K562 (cell line): ENCODE data around the gene IMMP2L. TPM values are rescaled to one million over a fixed set of nuclear protein-coding genes. Genes with fewer than 3 reads are reported as not detected.

ENCODE experiments used
- ARID2 ChIP-seq: fragments of 450-650 bp; IDR thresholded peaks from 2 replicates; pipeline ENCODE4 v1.6.1; 2017; ENCODE audit warnings: antibody characterized with exemption, mild to moderate bottlenecking
- GTF2F1 ChIP-seq: IDR thresholded peaks from 2 replicates; pipeline ENCODE4 v1.6.1; 2011; ENCODE audit warnings: low read depth, low read length, improper control_type of control experiment
- KLF6 ChIP-seq: fragments of 250-450 bp; sonication (Bioruptor Pico); IDR thresholded peaks from 2 replicates; pipeline ENCODE4 v1.4.0; 2020; ENCODE audit warnings: mild to moderate bottlenecking, moderate library complexity, borderline replicate concordance
- RBBP5 ChIP-seq: fragments of 200-600 bp; sonication (generic); IDR thresholded peaks from 2 replicates; pipeline ENCODE4 v1.6.1; 2012; ENCODE audit warnings: borderline replicate concordance, mild to moderate bottlenecking, low read length, control low read depth, inconsistent platforms; ENCODE audit not compliant: insufficient read depth, poor library complexity, severe bottlenecking
- SAP30 ChIP-seq: fragments of 200-600 bp; sonication (generic); IDR thresholded peaks from 2 replicates; pipeline ENCODE4 v1.6.1; 2012; ENCODE audit warnings: borderline replicate concordance, low read depth, mild to moderate bottlenecking, moderate library complexity, low read length, control low read depth, inconsistent platforms; ENCODE audit not compliant: insufficient read depth, poor library complexity, severe bottlenecking
- SMAD1 ChIP-seq: fragments of 150-350 bp; IDR thresholded peaks from 2 replicates; pipeline ENCODE4 v1.6.1; 2014; ENCODE audit warnings: low read length, low read depth; ENCODE audit not compliant: partially characterized antibody
- TEAD4 ChIP-seq, 2 experiments: sonication (generic) in 1 of 2; formaldehyde crosslinking in 1 of 2; IDR thresholded peaks; 2 replicates each; pipeline versions ENCODE4 v1.6.1 to v1.8.0; 2012 to 2022; ENCODE audit warnings: borderline replicate concordance in 1 of 2, inconsistent platforms in 1 of 2, low read length in 1 of 2, mild to moderate bottlenecking in 1 of 2, missing genetic modification reagents in 1 of 2
- XRCC4 ChIP-seq: IDR thresholded peaks from one replicate; pipeline ENCODE4 v1.6.1; 2011; ENCODE audit not compliant: insufficient read depth, insufficient read length; ENCODE audit errors: extremely low read depth
- ZNF165 ChIP-seq: fragments of 250-450 bp; sonication (Bioruptor Pico); IDR thresholded peaks from 2 replicates; pipeline ENCODE4 v1.4.0; 2020; ENCODE audit warnings: borderline replicate concordance
- ZNF384 ChIP-seq: IDR thresholded peaks from 2 replicates; pipeline ENCODE4 v1.6.1; 2012; ENCODE audit warnings: low read depth, low read length, improper control_type of control experiment
- ZNF79 ChIP-seq: fragments of 250-450 bp; sonication (Bioruptor Pico); IDR thresholded peaks from 2 replicates; pipeline ENCODE4 v1.4.0; 2020; ENCODE audit warnings: low read depth, mild to moderate bottlenecking, moderate library complexity
- polyA plus RNA-seq, 8 experiments: library from polyadenylated mRNA; depleted of rRNA in 4 of 8; stranded (reverse) in 5 of 8; unstranded in 3 of 8; fragments of >200 nt; fragmentation: Nextera tagmentation in 2 of 8; fragmentation: Illumina TruSeq in 1 of 8; extraction: Ambion mirVana in 2 of 8; extraction: Trizol in 1 of 8; gene quantifications; 2 replicates each; pipeline versions ENCODE4 v1.2.1 to v1.2.3, GENCODE V29; 2011 to 2014; ENCODE audit warnings: inconsistent platforms in 1 of 8, missing spikeins in 1 of 8
- total RNA-seq, 7 experiments: library from RNA; depleted of rRNA in 6 of 7; stranded (reverse); fragments of >200 nt in 6 of 7; fragmentation: Illumina TruSeq in 2 of 7; extraction: Trizol in 2 of 7; gene quantifications; 2 replicates each; pipeline versions ENCODE4 v1.2.1 to v1.2.3, GENCODE V29; 2011 to 2021; ENCODE audit warnings: low replicate concordance in 1 of 7
- TF ChIP-seq, protein P1 (sequence below): sonication (generic); formaldehyde crosslinking; IDR thresholded peaks from 2 replicates; pipeline ENCODE4 v1.8.1; 2023; ENCODE audit warnings: mild to moderate bottlenecking, missing genetic modification reagents
- TF ChIP-seq, protein P2 (sequence below): fragments of 250-450 bp; sonication (Bioruptor Pico); IDR thresholded peaks from 2 replicates; pipeline ENCODE4 v1.5.0; 2022; ENCODE audit warnings: mild to moderate bottlenecking
- TF ChIP-seq, protein P3 (sequence below): fragments of 450-650 bp; IDR thresholded peaks from 2 replicates; pipeline ENCODE4 v1.6.1; 2016
- TF ChIP-seq, protein P4 (sequence below): fragments of 250-450 bp; sonication (Bioruptor Pico); IDR thresholded peaks from 2 replicates; pipeline ENCODE4 v1.9.0; 2021; ENCODE audit warnings: mild to moderate bottlenecking, inconsistent platforms
- TF ChIP-seq, protein P5 (sequence below): IDR thresholded peaks from 2 replicates; pipeline ENCODE4 v1.6.1; 2011; ENCODE audit warnings: borderline replicate concordance, low read depth, mild to moderate bottlenecking, moderate library complexity, low read length; ENCODE audit not compliant: insufficient read depth, poor library complexity, severe bottlenecking

Gene IMMP2L
- total and polyA plus RNA-seq, 9 of the 15 experiments (the other 6 are each of a cell fraction or from before 2014, with no cell fraction given): 29.7 to 116 (median 53.0) TPM

DNA sequence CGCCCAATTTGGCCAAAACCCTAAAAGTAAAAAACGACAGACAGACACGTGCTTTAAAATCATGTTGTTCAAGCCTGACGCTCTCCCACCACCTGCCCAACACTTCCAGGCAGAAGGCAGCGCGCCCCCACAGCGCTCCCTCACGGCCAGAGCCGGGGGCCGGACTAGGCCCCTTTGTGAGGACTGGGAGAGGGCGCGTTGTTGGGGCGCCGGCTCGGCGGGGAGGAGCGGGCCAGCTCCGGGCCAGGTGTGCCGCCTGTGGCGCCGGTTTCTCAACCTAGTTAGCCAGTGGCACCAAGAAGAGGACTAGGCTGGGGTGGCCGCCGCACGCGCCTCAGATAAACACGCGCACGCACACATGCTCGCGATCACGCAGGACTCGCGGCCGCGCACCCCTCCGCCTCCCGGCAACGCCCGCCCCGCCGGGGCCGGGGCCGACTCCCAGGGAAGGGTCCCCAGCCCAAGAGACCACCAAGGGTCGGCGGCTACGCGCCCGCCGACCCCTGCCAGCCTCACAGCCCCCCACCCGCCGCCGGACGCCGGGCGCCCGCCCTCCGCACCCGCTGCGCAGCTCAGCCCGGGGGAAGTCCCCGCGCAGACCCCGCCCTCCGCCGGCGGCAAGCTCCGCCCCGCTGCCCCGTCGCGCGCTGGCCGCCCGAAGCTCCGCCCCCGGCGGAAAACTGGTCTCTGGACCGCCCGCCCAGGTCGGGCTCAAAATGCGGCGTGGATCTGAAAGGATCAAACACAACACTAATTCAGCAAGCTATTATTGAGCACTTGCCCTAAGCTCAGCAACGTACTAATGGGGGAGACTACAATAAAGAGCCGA lies at the start of gene IMMP2L (continued):
- TF ChIP-seq, protein P1, sequence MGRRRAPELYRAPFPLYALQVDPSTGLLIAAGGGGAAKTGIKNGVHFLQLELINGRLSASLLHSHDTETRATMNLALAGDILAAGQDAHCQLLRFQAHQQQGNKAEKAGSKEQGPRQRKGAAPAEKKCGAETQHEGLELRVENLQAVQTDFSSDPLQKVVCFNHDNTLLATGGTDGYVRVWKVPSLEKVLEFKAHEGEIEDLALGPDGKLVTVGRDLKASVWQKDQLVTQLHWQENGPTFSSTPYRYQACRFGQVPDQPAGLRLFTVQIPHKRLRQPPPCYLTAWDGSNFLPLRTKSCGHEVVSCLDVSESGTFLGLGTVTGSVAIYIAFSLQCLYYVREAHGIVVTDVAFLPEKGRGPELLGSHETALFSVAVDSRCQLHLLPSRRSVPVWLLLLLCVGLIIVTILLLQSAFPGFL (CRISPR knock-in tag): 0 out of 2 replicates have a peak, but pooled peaks have one; percentile 92
- peak; percentile 55 for TF ChIP-seq TEAD4 (IDR thresholded peaks at IDR 0.05; ENCODE audit: low read length)
- TF ChIP-seq TEAD4 (CRISPR knock-in tag; IDR thresholded peaks at IDR 0.05; ENCODE audit: borderline replicate concordance): peak; percentile 92; the same call in 1 of the 2 replicates
- TF ChIP-seq ZNF165 (CRISPR knock-in tag): 0 out of 2 replicates have a peak, but pooled peaks have one; percentile 57
- no peak for TF ChIP-seq XRCC4
- TF ChIP-seq ZNF384: no peak
- peak; percentile 78 for TF ChIP-seq SAP30
- peak; percentile 71 for TF ChIP-seq RBBP5
- peak; percentile 52; the same call in 1 of the 2 replicates for TF ChIP-seq KLF6 (CRISPR knock-in tag)
- TF ChIP-seq, protein P2, sequence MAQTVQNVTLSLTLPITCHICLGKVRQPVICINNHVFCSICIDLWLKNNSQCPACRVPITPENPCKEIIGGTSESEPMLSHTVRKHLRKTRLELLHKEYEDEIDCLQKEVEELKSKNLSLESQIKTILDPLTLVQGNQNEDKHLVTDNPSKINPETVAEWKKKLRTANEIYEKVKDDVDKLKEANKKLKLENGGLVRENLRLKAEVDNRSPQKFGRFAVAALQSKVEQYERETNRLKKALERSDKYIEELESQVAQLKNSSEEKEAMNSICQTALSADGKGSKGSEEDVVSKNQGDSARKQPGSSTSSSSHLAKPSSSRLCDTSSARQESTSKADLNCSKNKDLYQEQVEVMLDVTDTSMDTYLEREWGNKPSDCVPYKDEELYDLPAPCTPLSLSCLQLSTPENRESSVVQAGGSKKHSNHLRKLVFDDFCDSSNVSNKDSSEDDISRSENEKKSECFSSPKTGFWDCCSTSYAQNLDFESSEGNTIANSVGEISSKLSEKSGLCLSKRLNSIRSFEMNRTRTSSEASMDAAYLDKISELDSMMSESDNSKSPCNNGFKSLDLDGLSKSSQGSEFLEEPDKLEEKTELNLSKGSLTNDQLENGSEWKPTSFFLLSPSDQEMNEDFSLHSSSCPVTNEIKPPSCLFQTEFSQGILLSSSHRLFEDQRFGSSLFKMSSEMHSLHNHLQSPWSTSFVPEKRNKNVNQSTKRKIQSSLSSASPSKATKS: no peak
- TF ChIP-seq, protein P3, sequence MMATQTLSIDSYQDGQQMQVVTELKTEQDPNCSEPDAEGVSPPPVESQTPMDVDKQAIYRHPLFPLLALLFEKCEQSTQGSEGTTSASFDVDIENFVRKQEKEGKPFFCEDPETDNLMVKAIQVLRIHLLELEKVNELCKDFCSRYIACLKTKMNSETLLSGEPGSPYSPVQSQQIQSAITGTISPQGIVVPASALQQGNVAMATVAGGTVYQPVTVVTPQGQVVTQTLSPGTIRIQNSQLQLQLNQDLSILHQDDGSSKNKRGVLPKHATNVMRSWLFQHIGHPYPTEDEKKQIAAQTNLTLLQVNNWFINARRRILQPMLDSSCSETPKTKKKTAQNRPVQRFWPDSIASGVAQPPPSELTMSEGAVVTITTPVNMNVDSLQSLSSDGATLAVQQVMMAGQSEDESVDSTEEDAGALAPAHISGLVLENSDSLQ: no peak
- TF ChIP-seq, protein P4, sequence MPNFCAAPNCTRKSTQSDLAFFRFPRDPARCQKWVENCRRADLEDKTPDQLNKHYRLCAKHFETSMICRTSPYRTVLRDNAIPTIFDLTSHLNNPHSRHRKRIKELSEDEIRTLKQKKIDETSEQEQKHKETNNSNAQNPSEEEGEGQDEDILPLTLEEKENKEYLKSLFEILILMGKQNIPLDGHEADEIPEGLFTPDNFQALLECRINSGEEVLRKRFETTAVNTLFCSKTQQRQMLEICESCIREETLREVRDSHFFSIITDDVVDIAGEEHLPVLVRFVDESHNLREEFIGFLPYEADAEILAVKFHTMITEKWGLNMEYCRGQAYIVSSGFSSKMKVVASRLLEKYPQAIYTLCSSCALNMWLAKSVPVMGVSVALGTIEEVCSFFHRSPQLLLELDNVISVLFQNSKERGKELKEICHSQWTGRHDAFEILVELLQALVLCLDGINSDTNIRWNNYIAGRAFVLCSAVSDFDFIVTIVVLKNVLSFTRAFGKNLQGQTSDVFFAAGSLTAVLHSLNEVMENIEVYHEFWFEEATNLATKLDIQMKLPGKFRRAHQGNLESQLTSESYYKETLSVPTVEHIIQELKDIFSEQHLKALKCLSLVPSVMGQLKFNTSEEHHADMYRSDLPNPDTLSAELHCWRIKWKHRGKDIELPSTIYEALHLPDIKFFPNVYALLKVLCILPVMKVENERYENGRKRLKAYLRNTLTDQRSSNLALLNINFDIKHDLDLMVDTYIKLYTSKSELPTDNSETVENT: peak; percentile 68; the same call in 1 of the 2 replicates
- TF ChIP-seq ARID2: peak; percentile 84; the same call in 1 of the 2 replicates
- no peak for TF ChIP-seq SMAD1
- TF ChIP-seq GTF2F1: no peak
- TF ChIP-seq, protein P5, sequence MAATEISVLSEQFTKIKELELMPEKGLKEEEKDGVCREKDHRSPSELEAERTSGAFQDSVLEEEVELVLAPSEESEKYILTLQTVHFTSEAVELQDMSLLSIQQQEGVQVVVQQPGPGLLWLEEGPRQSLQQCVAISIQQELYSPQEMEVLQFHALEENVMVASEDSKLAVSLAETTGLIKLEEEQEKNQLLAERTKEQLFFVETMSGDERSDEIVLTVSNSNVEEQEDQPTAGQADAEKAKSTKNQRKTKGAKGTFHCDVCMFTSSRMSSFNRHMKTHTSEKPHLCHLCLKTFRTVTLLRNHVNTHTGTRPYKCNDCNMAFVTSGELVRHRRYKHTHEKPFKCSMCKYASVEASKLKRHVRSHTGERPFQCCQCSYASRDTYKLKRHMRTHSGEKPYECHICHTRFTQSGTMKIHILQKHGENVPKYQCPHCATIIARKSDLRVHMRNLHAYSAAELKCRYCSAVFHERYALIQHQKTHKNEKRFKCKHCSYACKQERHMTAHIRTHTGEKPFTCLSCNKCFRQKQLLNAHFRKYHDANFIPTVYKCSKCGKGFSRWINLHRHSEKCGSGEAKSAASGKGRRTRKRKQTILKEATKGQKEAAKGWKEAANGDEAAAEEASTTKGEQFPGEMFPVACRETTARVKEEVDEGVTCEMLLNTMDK: peak; percentile 17
- no peak for TF ChIP-seq ZNF79 (CRISPR knock-in tag)
